ENCODE data around the gene ETV6. TPM values are rescaled to one million over a fixed set of nuclear protein-coding genes. Genes with fewer than 3 reads are reported as not detected.

Gene ETV6
- total RNA-seq, 1 experiment from 2014 or later, result 14.1 TPM

GRCh38 chr12:11715621-11716020 lies 66.1 kb downstream of the ETV6 start:
- intact Hi-C loops (cut with micrococcal nuclease), result no loop called here
- Histone ChIP-seq H3K36me3 (ENCODE audit: control insufficient read depth in 1 of 2, insufficient read depth in 2 of 2, low read length in 2 of 2) (no peaks in the 10 kb centered on the region), H3K9me2 (ENCODE audit: insufficient read depth) (no peaks in the 10 kb centered on the region), H3K9me3 (ENCODE audit: control insufficient read depth in 1 of 2, insufficient read depth in 1 of 2, low read depth in 1 of 2, low read length in 2 of 2) (no peaks in the 10 kb centered on the region), H2AFZ (ENCODE audit: low read depth, low read length, poor library complexity, severe bottlenecking) (no peak overlapping the region), H3K27ac (ENCODE audit: low read depth, low read length) (no peak overlapping the region), H3K9ac (ENCODE audit: low read length) (no peak overlapping the region), H3K27me3 (ENCODE audit: insufficient read depth, low read length) (no peaks in the 10 kb centered on the region), H3K4me1 (ENCODE audit: control insufficient read depth in 1 of 2, insufficient read depth in 2 of 2, low read length in 2 of 2) (peaks cover 8 to 12% of the 10 kb centered on the region in 2 experiments), H3K4me2 (ENCODE audit: low read length) (no peak overlapping the region), H3K4me3 (replicated peaks in 1 of 2; ENCODE audit: low read depth in 1 of 2, low read length in 2 of 2) (no peak overlapping the region), H3K79me2 (ENCODE audit: insufficient read depth, low read length) (no peaks in the 10 kb centered on the region), H4K20me1 (ENCODE audit: insufficient read depth) (no peaks in the 10 kb centered on the region)
- CTCF ChIA-PET, result no interaction called here
- ATAC-seq (no peak), DNase-seq (ENCODE audit: low read depth, low spot score) (no peak)
- RAD21 ChIA-PET (ENCODE audit: low non-redundant PET in 1 of 2, low total read pairs in 2 of 2, uncharacterized antibody in 2 of 2, unreplicated experiment in 2 of 2), result no interaction called here
- no peak for TF ChIP-seq FOSL1 (IDR thresholded peaks at IDR 0.05; ENCODE audit: low read depth)
- TF ChIP-seq CEBPB (IDR thresholded peaks at IDR 0.05; ENCODE audit: low read depth), result no peak
- no peak for TF ChIP-seq ZBTB33 (IDR thresholded peaks at IDR 0.05; ENCODE audit: extremely low read depth, insufficient replicate concordance, low read length)
- no peak for TF ChIP-seq EZH2phosphoT487 (IDR thresholded peaks at IDR 0.05; ENCODE audit: borderline replicate concordance)
- TF ChIP-seq JUND (IDR thresholded peaks at IDR 0.05), result no peak
- TF ChIP-seq ELF1 (IDR thresholded peaks at IDR 0.05; ENCODE audit: borderline replicate concordance, low read depth), result no peak
- TF ChIP-seq SRF (IDR thresholded peaks at IDR 0.05; ENCODE audit: low read depth), result no peak
- TF ChIP-seq ZFX (IDR thresholded peaks at IDR 0.05), result no peak
- no peak for TF ChIP-seq POLR2AphosphoS5 (IDR thresholded peaks at IDR 0.05; ENCODE audit: low read depth, low read length)
- TF ChIP-seq REST (IDR thresholded peaks at IDR 0.05; ENCODE audit: low read depth), result no peak
- no peak for TF ChIP-seq CTCF (IDR thresholded peaks at IDR 0.05 in 2 of 3, conservative IDR thresholded peaks at IDR 0.05 in 1 of 3; ENCODE audit: borderline replicate concordance in 1 of 3, insufficient read depth in 1 of 3, low read depth in 2 of 3, low read length in 2 of 3)
- TF ChIP-seq EZH2 (IDR thresholded peaks at IDR 0.05), result no peak
- TF ChIP-seq MAX (IDR thresholded peaks at IDR 0.05), result no peak
- no peak for TF ChIP-seq ATF3 (IDR thresholded peaks at IDR 0.05)
- POLR2A ChIA-PET, result no interaction called here
- BruUV-seq (replicated peaks), result no TSS peak
